ENCODE measurements around the gene BICD2. TPM values are rescaled to one million over a fixed set of nuclear protein-coding genes. Genes with fewer than 3 reads are reported as not detected.

Gene BICD2
- polyA plus RNA-seq, 4 donors, result 28.8 to 34.3 (median 30.8) TPM

DNA sequence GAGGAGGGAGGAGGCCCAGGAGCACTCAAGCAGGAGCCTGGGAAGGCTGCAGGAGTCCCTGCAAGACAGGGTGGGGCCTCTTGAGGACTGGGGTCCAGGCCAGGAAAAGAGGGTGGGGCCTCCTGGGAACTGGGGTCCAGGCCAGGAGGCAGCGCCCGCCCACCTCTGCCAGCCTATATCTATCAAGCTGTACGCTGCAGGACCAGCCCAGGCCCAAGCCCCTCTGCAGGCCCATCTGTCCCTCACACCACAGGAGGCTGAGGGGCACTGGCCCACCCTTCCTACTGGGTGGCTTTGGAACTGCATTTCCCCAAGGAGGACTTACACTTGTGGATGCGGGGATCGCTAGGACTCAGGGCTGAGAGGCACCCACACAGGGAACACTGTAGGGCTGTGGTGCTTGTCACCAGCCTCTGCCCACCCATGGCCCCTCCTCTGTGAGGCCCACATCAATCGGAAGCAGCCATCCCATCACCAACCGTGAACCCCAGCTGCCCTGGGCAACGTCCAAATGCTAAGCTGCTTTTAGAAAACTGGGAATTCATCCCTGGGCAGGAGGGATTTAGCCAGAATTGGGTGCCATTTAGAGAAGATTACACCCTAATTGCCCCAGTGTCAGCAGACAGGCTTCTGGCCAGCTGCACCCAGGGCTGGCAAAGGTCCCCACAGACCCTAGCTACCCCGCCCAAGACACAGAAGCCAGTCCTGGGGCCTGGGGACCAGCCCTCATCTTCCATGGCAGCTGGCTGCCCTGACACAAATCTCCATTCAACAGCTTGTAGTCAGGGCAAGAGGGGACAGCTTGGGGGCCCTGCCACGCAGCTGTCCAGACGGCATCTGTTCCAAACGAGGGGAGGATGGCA is 15.3 kb downstream of the BICD2 start:
- no peak for DNase-seq (ENCODE audit: low read depth in 4 of 4, low spot score in 2 of 4)

DNA sequence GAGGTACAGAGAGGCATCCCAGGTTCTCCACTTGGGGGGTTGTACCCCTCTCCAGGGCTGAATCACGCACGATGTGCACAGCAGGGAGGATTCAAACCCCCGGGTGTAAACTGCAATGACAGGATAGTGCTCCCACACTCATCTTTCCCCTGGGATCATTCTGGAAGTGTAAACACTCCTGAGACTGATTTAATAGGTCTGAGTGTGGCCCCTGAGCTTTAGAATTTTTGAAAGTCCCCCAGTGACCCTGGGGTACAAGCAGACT is 16.5 kb downstream of the BICD2 start:
- no peak for DNase-seq (ENCODE audit: low read depth in 4 of 4, low spot score in 2 of 4)

DNA sequence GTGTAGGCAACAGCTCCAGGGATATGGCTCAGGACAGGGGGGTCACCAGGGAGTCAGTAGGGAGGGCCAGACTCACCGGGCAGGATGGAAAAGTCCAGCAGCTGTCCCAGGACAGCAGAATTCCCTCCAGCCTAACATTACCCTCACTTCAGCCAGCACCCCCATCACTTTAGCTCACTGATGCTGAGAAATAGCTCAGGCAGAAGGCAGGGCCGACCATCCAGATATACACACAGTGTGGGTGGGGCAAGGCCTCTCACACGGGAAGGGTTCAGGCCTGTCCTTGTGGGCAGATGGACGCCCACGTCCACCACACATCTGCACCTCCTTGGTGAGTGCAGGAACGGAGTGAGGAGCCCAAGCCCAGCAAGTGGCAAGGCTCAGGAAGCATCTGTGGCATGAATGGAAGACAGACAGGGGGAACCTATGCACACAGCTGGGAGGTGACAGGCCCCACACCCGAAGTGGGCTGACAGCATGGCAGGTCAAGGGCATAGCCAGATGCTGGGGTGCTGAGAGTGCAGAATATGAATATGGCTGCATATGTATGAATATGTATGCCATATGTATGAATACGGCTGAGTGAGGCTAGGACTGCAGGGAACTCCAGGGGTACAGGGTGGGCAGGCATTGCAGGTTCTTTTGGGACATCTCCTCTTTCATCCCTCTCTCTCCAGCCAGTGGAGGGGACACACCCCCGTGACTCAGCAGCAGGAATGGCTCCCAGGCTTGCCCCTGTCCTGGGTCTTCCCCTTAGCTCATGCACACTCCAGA is 17.0 kb downstream of the BICD2 start:
- no peak for DNase-seq (ENCODE audit: low read depth in 4 of 4, low spot score in 2 of 4)

- no peak for DNase-seq (ENCODE audit: low read depth in 4 of 4, low spot score in 2 of 4)
Observed at GRCh38 chr9:92746567-92747458, 17.8 kb downstream of the BICD2 start.

DNA sequence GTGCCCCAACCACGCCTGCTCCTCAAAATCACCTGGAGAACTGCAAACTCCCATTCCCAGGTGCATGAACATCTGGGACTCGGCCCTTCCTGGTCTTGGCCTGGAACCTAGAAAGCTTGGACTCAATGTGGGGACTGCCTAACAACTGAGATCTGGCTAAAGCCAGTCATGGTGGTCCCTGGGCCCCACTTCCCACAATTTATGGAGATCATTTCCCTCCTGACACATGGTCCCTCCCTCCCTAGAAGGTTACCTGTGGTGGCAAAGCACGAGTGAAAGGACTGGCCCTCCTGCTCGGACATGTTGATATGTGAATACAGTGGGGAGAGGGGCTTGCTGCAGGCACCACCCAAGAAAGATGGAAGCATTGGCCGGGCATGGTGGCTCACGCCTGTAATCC is 18.8 kb downstream of the BICD2 start:
- no peak for DNase-seq (ENCODE audit: low read depth in 4 of 4, low spot score in 2 of 4)

GRCh38 chr9:92745331-92745730 is 19.3 kb downstream of the BICD2 start:
- DNase-seq (ENCODE audit: low read depth in 4 of 4, low spot score in 2 of 4), result no peak

DNA sequence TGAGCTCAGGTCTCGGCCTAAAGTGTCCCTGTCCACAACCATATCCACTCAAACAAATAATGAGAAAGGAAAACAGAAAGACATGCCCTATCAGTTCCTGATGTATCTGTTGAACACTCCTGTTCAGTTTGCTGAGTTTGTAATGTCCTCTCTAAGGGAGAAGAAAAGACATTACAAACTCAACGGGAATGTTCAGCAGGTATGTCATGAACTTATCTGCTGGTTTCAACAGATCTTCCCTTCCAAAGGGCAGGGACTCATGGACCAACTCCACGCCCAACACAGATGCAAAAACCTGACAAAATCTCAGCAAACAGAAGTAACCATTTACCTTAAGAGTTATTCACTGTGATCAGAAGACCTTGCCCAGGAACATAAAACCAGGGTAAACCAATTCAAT is 23.7 kb downstream of the BICD2 start:
- DNase-seq (ENCODE audit: low read depth in 4 of 4, low spot score in 2 of 4), result no peak

GRCh38 chr9:92740446-92740961 is 24.1 kb downstream of the BICD2 start:
- DNase-seq (ENCODE audit: low read depth in 4 of 4, low spot score in 2 of 4), result no peak

DNA sequence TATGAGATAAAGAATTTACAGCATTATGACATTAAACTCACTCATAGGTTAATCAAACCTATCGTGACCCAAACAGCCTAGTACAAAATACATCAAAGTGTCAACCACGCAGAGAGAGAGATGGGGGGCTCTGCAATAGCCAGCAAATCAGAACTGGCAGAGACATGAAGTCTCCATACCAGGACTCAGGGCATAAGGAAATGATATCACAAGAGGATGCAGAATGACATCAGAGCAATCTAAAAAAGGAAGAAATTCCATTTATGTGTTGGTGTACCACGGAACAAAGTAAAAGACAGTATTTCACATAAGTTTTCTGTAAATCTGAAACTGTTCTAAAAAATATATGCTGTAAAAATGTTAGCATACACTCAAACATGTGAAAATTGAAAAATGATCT is 24.6 kb downstream of the BICD2 start:
- DNase-seq (ENCODE audit: low read depth in 4 of 4, low spot score in 2 of 4), result no peak

- DNase-seq (ENCODE audit: low read depth in 4 of 4, low spot score in 2 of 4), result no peak
Observed at GRCh38 chr9:92739346-92739970, 25.2 kb downstream of the BICD2 start.

- DNase-seq (ENCODE audit: low read depth in 4 of 4, low spot score in 2 of 4), result no peak
Observed at GRCh38 chr9:92738661-92739081, 26.0 kb downstream of the BICD2 start.

- no peak for DNase-seq (ENCODE audit: low read depth in 4 of 4, low spot score in 2 of 4)
Observed at GRCh38 chr9:92737611-92738299, 26.9 kb downstream of the BICD2 start.

DNA sequence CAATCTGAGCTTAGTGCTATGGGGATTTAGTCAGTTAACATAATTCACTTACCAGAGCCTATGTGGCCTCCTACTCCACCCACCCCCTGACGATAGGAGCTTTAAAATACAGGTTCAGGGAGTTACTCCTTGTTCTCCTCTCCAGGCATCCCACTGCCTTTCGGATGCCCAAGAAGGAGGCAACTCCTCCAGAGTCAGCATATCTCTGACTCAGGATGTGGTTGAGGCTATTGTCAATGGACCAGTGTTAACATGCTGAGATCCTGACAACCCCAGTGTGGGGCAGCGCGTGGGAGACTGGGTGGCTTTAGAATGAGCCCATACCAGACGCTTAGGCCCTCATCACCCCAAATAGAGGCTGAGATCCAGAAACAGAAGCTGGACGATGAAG is 27.4 kb downstream of the BICD2 start:
- no peak for DNase-seq (ENCODE audit: low read depth in 4 of 4, low spot score in 2 of 4)

- no peak for DNase-seq (ENCODE audit: low read depth in 4 of 4, low spot score in 2 of 4)
Observed at GRCh38 chr9:92736563-92737215, 27.9 kb downstream of the BICD2 start.

- no peak for DNase-seq (ENCODE audit: low read depth in 4 of 4, low spot score in 2 of 4)
Observed at GRCh38 chr9:92735636-92736562, 28.7 kb downstream of the BICD2 start.

DNA sequence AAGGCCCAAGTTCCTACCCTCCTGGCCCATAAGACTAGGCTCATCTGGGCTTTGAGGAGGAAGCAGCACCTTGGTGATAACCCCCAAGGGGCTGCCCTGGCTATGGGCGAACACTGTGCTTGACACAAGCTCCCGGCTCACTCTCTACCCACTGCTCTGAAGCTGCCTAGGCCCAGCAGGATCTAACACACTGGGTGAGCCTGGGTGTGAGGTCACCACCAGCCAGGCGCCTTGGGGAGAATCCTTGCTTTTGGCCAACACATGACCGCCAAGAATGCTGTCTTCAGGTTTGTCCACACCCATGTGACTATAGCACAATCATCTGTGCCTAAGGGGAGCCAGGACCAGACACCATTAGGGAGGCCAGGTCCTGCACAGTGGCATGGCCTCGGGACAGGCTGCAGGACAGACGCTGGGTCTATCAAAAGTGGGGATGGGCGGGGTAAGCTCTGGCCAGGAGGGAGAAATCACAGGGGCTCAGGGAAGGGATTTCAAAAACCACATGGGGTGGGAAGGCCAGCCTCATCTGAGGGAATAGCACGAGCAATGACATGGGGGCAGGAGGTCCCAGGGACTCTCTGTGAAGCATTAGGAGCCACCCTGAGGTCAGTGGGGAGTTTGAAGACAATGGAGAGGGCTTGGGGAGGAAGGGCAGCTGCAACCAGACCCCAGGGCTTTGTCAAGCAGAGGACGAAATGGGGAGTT is 29.6 kb downstream of the BICD2 start:
- DNase-seq (ENCODE audit: low read depth in 4 of 4, low spot score in 2 of 4), result no peak

DNA sequence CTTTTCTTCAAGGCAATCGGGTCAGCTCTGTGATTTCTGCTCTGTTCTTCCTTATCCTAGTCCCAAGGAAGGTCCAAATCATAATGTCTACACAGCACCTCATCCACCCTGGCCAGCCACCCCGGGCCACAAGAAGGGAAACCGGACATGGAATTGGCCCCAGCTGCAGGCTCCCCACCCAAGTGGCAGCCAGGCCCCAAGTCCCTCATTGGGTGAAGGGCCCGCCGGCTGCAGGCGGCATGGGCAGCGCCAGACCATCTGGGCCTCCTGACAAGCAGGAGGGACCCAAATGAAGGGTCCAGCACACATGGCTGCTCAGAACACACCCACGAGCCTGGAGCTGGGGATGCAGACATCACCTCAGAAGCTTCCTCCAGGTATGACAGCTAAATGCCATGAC is 33.7 kb downstream of the BICD2 start:
- DNase-seq (ENCODE audit: low read depth in 4 of 4, low spot score in 2 of 4), result no peak

GRCh38 chr9:92729735-92730155 is 34.9 kb downstream of the BICD2 start:
- no peak for DNase-seq (ENCODE audit: low read depth in 4 of 4, low spot score in 2 of 4)

All from left renal cortex interstitium (tissue), 4 donors.